Right lobe of liver (tissue), 4 donors: ENCODE results near the gene VARS2.

Experiments used
- POLR2A ChIP-seq: fragments of 450-650 bp; IDR thresholded peaks from one replicate; pipeline ENCODE4 v1.6.1; 2017; ENCODE audit warnings: antibody characterized with exemption, mild to moderate bottlenecking
- TF ChIP-seq, protein P1 (sequence below), 4 donors: fragments of 200-600 bp in 3 of 4; fragments of 450-650 bp in 1 of 4; IDR thresholded peaks; one replicate each; pipeline versions ENCODE4 v1.5.1 to v1.8.0; 2016 to 2022; ENCODE audit warnings: antibody characterized with exemption in 4 of 4, mild to moderate bottlenecking in 2 of 4
- donor health status: DM: no; HTN: no; CAD: no.
- donor health status: DM: no; HTN: no; CAD: no.
- donor health status: DM: no; HTN: yes; CAD: no.

DNA sequence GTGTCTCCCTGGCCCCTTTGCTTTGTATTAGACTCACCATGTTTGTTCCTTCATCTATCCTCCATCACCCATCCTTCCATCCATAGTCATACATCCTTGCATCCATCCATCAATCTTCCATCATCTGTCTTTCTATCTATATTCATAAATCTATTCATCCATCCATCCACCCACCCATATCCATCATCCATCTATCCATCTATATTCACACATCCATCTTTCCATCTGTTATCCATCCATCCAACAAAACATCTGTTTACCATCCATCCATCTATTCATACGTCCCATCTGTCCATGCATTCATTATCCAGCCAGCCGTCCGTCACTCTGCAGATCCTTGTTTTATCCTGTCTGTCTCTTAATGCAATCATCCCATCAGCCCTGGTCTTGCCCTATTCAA lies 19.1 kb upstream of the VARS2 start:
- TF ChIP-seq, protein P1, sequence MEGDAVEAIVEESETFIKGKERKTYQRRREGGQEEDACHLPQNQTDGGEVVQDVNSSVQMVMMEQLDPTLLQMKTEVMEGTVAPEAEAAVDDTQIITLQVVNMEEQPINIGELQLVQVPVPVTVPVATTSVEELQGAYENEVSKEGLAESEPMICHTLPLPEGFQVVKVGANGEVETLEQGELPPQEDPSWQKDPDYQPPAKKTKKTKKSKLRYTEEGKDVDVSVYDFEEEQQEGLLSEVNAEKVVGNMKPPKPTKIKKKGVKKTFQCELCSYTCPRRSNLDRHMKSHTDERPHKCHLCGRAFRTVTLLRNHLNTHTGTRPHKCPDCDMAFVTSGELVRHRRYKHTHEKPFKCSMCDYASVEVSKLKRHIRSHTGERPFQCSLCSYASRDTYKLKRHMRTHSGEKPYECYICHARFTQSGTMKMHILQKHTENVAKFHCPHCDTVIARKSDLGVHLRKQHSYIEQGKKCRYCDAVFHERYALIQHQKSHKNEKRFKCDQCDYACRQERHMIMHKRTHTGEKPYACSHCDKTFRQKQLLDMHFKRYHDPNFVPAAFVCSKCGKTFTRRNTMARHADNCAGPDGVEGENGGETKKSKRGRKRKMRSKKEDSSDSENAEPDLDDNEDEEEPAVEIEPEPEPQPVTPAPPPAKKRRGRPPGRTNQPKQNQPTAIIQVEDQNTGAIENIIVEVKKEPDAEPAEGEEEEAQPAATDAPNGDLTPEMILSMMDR (IDR thresholded peaks at IDR 0.05): no peak
- no peak for TF ChIP-seq POLR2A
